ENCODE results near the gene DYNC2LI1.

DNA sequence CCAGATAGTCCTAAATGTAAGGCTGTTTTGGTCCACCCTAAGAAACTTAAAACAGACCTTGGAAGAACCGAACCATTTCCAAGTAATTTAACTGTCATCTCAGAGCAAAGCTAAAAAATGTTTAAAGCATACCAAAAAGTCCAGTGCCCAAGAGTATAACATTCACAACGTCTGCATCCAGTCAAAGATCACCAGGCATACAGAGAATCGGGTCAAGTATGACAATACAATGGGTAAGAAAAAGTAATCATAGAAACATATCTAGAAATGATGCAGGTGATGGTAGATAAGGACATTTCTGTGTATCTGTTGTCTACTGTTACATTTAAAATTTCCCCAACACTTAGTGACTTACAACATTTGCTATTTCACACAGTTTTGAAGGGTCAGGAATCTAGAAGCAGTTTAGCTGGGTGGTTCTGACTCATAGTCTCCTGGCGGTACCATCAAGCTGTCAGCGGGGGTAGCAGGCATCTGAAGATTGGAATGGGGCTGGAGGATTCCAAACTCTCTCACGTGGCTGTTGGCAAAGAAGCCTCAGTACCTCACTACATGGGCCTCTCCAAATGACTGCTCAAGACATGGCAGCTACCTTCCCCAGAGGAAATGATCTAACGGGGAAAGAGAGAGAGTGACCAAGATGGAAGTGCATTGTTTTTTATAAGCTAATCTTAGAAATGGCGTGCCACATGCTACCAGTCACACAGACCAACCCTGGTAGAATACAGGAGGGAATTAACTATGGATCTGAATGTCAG lies 36.6 kb upstream of the DYNC2LI1 start:
- no peak for TF ChIP-seq POLR2A (IDR thresholded peaks at IDR 0.05; ENCODE audit: extremely low read depth, insufficient read length)
- TF ChIP-seq, protein P1, sequence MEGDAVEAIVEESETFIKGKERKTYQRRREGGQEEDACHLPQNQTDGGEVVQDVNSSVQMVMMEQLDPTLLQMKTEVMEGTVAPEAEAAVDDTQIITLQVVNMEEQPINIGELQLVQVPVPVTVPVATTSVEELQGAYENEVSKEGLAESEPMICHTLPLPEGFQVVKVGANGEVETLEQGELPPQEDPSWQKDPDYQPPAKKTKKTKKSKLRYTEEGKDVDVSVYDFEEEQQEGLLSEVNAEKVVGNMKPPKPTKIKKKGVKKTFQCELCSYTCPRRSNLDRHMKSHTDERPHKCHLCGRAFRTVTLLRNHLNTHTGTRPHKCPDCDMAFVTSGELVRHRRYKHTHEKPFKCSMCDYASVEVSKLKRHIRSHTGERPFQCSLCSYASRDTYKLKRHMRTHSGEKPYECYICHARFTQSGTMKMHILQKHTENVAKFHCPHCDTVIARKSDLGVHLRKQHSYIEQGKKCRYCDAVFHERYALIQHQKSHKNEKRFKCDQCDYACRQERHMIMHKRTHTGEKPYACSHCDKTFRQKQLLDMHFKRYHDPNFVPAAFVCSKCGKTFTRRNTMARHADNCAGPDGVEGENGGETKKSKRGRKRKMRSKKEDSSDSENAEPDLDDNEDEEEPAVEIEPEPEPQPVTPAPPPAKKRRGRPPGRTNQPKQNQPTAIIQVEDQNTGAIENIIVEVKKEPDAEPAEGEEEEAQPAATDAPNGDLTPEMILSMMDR (IDR thresholded peaks at IDR 0.05; ENCODE audit: low read depth, low read length): no peak
- no peak for TF ChIP-seq MYC (IDR thresholded peaks at IDR 0.05; ENCODE audit: low read depth, low read length)

Measured in NB4 (cell line).